ENCODE measurements around the gene PKP1. TPM values are rescaled to one million over a fixed set of nuclear protein-coding genes. Genes with fewer than 3 reads are reported as not detected.

The PKP1 gene
- total and polyA plus RNA-seq, 3 donors from 2014 or later = 0.11 to 0.63 (median 0.50) TPM

GRCh38 chr1:201284636-201285035, 1.3 kb downstream of the PKP1 start:
- TF ChIP-seq CTCF (IDR thresholded peaks at IDR 0.05) = no peak
- TF ChIP-seq POLR2A (IDR thresholded peaks at IDR 0.05) = no peak
- H3K4me3 ChIP-seq = no peak overlapping the region
- DNase-seq = no peak
- no peaks in the 10 kb centered on the region for H3K9me3 ChIP-seq
- no peaks in the 10 kb centered on the region for H3K27me3 ChIP-seq
- no peaks in the 10 kb centered on the region for H3K36me3 ChIP-seq (ENCODE audit: low read depth, missing control alignments)
- no peak overlapping the region for H3K27ac ChIP-seq
- H3K4me1 ChIP-seq = peaks cover 9% of the 10 kb centered on the region
- 55 to 64% methylated on average over 6 of the region's 6 CpGs for WGBS, 2 donors
- intact Hi-C loops (cut with DNase I; ENCODE audit: low total_unique reads) = no loop called here

GRCh38 chr1:201285846-201286245, 2.5 kb downstream of the PKP1 start:
- no peak for DNase-seq
- intact Hi-C loops (cut with DNase I; ENCODE audit: low total_unique reads) = no loop called here
- WGBS, 2 donors = 91 to 95% methylated on average over 7 of the region's 7 CpGs
- Histone ChIP-seq H3K27ac (no peak overlapping the region), H3K27me3 (no peaks in the 10 kb centered on the region), H3K4me1 (peaks cover 9% of the 10 kb centered on the region), H3K4me3 (no peak overlapping the region), H3K36me3 (ENCODE audit: low read depth, missing control alignments) (no peaks in the 10 kb centered on the region), H3K9me3 (no peaks in the 10 kb centered on the region)
- TF ChIP-seq POLR2A (IDR thresholded peaks at IDR 0.05) (no peak), CTCF (IDR thresholded peaks at IDR 0.05) (no peak)

DNA sequence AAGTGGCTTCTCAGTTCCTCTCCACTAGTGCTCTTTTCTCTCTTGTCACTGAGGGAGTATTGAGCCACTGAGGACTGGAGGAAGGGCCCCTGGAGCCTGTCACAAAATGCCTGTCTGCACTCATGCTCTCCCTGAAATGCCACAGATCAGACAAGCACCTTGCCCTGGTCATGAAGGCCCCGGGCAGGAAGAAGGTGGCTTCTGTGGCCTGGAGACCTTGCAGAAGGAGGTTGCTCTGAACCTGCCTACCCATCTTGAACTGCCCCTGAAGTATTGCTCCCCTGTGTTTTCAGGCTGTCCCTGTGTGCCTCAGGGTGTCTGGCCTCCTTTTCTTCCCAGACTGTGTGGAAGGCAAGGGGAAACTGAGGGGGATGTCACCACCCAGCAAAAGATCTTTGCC, 3.1 kb downstream of the PKP1 start:
- Histone ChIP-seq H3K27me3 (no peaks in the 10 kb centered on the region), H3K9me3 (no peaks in the 10 kb centered on the region), H3K4me1 (peaks cover 9% of the 10 kb centered on the region), H3K36me3 (ENCODE audit: low read depth, missing control alignments) (no peaks in the 10 kb centered on the region), H3K4me3 (no peak overlapping the region), H3K27ac (no peak overlapping the region)
- no peak for DNase-seq
- 87 to 100% methylated on average over 1 of the region's 1 CpG for WGBS, 2 donors
- intact Hi-C loops (cut with DNase I; ENCODE audit: low total_unique reads) = no loop called here
- no peak for TF ChIP-seq POLR2A (IDR thresholded peaks at IDR 0.05)
- no peak for TF ChIP-seq CTCF (IDR thresholded peaks at IDR 0.05)

- TF ChIP-seq POLR2A (IDR thresholded peaks at IDR 0.05) (no peak), CTCF (IDR thresholded peaks at IDR 0.05) (no peak)
- Histone ChIP-seq H3K4me3 (no peak overlapping the region), H3K27me3 (no peaks in the 10 kb centered on the region), H3K4me1 (peaks cover 6% of the 10 kb centered on the region), H3K36me3 (ENCODE audit: low read depth, missing control alignments) (no peaks in the 10 kb centered on the region), H3K27ac (no peak overlapping the region), H3K9me3 (no peaks in the 10 kb centered on the region)
- DNase-seq = no peak
- intact Hi-C loops (cut with DNase I; ENCODE audit: low total_unique reads) = no loop called here
- WGBS, 2 donors = 93 to 95% methylated on average over 6 of the region's 6 CpGs
Measured at GRCh38 chr1:201288007-201288406, 4.7 kb downstream of the PKP1 start.

DNA sequence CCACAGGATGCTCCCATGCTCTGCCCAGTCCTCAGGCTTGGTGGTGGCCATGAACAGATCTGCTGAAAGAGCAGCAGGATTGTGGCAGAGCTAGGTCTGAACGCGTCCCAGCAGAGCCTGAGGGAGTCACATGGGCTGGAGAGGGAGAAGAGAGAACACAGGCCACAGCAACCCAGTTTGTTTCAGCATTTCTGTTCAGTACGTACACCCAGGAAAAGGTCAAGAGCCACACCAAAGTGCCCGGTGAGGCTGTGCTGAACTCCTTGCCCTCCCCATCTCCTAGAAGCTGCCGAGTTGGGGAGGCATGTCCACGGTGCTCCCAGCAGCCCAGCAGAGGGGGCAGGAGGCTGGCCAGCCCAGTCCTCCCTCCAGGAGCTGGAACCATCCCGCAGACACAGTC, 5.5 kb downstream of the PKP1 start:
- H3K9me3 ChIP-seq = no peaks in the 10 kb centered on the region
- no peak overlapping the region for H3K4me3 ChIP-seq
- TF ChIP-seq CTCF (IDR thresholded peaks at IDR 0.05) = no peak
- TF ChIP-seq POLR2A (IDR thresholded peaks at IDR 0.05) = no peak
- intact Hi-C loops (cut with DNase I; ENCODE audit: low total_unique reads) = no loop called here
- no peaks in the 10 kb centered on the region for H3K27me3 ChIP-seq
- DNase-seq = no peak
- no peaks in the 10 kb centered on the region for H3K4me1 ChIP-seq
- H3K27ac ChIP-seq = no peak overlapping the region
- 67 to 76% methylated on average over 4 to 7 of the region's 7 CpGs for WGBS, 2 donors
- no peaks in the 10 kb centered on the region for H3K36me3 ChIP-seq (ENCODE audit: low read depth, missing control alignments)

Measured in testis (tissue), 3 donors.